ENCODE measurements around the gene SYNDIG1. TPM values are rescaled to one million over a fixed set of nuclear protein-coding genes. Genes with fewer than 3 reads are reported as not detected.

The SYNDIG1 gene
- total RNA-seq, 2 experiments from 2014 or later = not detected

DNA sequence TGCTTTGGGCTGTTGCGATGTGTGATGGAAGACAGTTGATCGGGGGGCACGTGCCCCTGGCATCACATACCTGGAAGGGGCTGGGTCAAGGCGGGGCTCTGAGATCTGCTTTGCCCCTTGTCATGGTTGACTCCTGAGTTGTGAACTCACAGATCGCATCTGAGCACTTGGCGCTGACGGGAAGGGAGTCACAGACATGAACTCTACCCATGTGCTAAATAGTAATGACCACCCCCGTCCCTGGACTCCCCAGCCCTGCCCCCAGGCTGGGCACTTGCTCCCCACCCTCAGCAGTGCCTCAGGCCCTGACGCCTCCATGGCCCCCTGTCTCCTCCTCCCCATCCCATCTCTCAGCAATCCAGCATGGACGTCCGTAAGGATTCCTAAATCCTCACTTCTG, 107.0 kb downstream of the SYNDIG1 start:
- no peaks in the 10 kb centered on the region for H3K4me1 ChIP-seq (ENCODE audit: insufficient read depth, low read length, poor library complexity, severe bottlenecking)
- no peak overlapping the region for H3K27ac ChIP-seq (ENCODE audit: low read depth, low read length, poor library complexity, severe bottlenecking)
- ChIA-PET CTCF (ENCODE audit: unreplicated experiment) (no interaction called here), POLR2A (interaction anchor here (0.7 kb wide), 1 partner anchor 73 kb away, joined by 3 read pairs; no protein-coding TSS in a partner anchor)
- no peak overlapping the region for H3K4me2 ChIP-seq (ENCODE audit: low read length)
- intact Hi-C loops (cut with micrococcal nuclease; ENCODE audit: unreplicated experiment) = no loop called here
- H4K20me1 ChIP-seq (ENCODE audit: insufficient read depth, low read length) = no peaks in the 10 kb centered on the region
- no peak for DNase-seq (ENCODE audit: low spot score)
- no peaks in the 10 kb centered on the region for H3K36me3 ChIP-seq (ENCODE audit: insufficient read depth, low read length)
- no peaks in the 10 kb centered on the region for H3K79me2 ChIP-seq (ENCODE audit: insufficient read depth, low read depth, low read length)
- H2AFZ ChIP-seq (ENCODE audit: low read length) = no peak overlapping the region
- H3K9me2 ChIP-seq (ENCODE audit: insufficient read depth, low read length) = no peaks in the 10 kb centered on the region
- no peak overlapping the region for H3K4me3 ChIP-seq (ENCODE audit: low read depth, low read length, poor library complexity, severe bottlenecking)
- TF ChIP-seq, protein P1, sequence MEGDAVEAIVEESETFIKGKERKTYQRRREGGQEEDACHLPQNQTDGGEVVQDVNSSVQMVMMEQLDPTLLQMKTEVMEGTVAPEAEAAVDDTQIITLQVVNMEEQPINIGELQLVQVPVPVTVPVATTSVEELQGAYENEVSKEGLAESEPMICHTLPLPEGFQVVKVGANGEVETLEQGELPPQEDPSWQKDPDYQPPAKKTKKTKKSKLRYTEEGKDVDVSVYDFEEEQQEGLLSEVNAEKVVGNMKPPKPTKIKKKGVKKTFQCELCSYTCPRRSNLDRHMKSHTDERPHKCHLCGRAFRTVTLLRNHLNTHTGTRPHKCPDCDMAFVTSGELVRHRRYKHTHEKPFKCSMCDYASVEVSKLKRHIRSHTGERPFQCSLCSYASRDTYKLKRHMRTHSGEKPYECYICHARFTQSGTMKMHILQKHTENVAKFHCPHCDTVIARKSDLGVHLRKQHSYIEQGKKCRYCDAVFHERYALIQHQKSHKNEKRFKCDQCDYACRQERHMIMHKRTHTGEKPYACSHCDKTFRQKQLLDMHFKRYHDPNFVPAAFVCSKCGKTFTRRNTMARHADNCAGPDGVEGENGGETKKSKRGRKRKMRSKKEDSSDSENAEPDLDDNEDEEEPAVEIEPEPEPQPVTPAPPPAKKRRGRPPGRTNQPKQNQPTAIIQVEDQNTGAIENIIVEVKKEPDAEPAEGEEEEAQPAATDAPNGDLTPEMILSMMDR (conservative IDR thresholded peaks at IDR 0.05; ENCODE audit: low read length) = no peak
- no peak for TF ChIP-seq EZH2phosphoT487 (IDR thresholded peaks at IDR 0.05; ENCODE audit: borderline replicate concordance, low read depth, low read length)
- no peaks in the 10 kb centered on the region for H3K9me3 ChIP-seq (ENCODE audit: low read length)
- BruUV-seq (replicated peaks) = no TSS peak

DNA sequence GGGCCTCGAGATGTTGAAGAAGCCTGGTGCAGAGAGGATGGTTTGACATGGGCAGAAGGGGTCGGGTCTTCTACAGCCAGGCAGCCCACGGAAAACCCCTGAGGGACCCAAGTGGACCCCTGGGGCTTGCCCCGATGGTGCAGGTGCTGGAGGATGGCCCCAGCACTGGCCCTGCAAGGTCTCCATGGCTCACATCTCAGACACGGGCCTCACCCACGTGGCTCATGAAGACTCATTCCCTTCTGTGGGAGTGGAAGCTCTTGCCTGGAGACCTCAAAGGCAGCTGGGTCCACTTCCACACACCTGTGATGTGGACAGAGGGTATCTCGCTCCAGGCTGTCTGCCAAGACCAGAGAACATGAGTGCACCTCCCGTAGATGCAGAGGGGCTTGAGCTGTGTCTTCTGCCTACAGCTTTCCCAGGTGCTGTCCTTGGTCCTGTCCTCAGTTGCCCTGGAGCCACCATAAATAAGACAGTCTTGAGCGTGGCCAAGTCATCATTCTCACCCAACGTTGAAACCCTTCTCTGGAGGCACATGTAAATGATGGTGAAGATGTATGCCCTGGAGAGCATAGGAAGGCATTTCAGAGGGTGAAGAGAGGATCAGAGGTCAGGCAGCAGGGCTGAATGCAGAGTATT, 108.0 kb downstream of the SYNDIG1 start:
- no peaks in the 10 kb centered on the region for H3K9me2 ChIP-seq (ENCODE audit: insufficient read depth, low read length)
- no TSS peak for BruUV-seq (replicated peaks)
- H3K36me3 ChIP-seq (ENCODE audit: insufficient read depth, low read length) = no peaks in the 10 kb centered on the region
- H3K4me2 ChIP-seq (ENCODE audit: low read length) = no peak overlapping the region
- intact Hi-C loops (cut with micrococcal nuclease; ENCODE audit: unreplicated experiment) = no loop called here
- ChIA-PET POLR2A (no interaction called here), CTCF (ENCODE audit: unreplicated experiment) (no interaction called here)
- H3K79me2 ChIP-seq (ENCODE audit: insufficient read depth, low read depth, low read length) = no peaks in the 10 kb centered on the region
- DNase-seq (ENCODE audit: low spot score) = no peak
- no peaks in the 10 kb centered on the region for H4K20me1 ChIP-seq (ENCODE audit: insufficient read depth, low read length)
- no peak for TF ChIP-seq EZH2phosphoT487 (IDR thresholded peaks at IDR 0.05; ENCODE audit: borderline replicate concordance, low read depth, low read length)
- TF ChIP-seq, protein P1 (conservative IDR thresholded peaks at IDR 0.05; ENCODE audit: low read length) = no peak
- H3K27ac ChIP-seq (ENCODE audit: low read depth, low read length, poor library complexity, severe bottlenecking) = no peak overlapping the region
- H3K4me3 ChIP-seq (ENCODE audit: low read depth, low read length, poor library complexity, severe bottlenecking) = no peak overlapping the region
- H3K9me3 ChIP-seq (ENCODE audit: low read length) = no peaks in the 10 kb centered on the region
- no peaks in the 10 kb centered on the region for H3K4me1 ChIP-seq (ENCODE audit: insufficient read depth, low read length, poor library complexity, severe bottlenecking)
- H2AFZ ChIP-seq (ENCODE audit: low read length) = no peak overlapping the region

DNA sequence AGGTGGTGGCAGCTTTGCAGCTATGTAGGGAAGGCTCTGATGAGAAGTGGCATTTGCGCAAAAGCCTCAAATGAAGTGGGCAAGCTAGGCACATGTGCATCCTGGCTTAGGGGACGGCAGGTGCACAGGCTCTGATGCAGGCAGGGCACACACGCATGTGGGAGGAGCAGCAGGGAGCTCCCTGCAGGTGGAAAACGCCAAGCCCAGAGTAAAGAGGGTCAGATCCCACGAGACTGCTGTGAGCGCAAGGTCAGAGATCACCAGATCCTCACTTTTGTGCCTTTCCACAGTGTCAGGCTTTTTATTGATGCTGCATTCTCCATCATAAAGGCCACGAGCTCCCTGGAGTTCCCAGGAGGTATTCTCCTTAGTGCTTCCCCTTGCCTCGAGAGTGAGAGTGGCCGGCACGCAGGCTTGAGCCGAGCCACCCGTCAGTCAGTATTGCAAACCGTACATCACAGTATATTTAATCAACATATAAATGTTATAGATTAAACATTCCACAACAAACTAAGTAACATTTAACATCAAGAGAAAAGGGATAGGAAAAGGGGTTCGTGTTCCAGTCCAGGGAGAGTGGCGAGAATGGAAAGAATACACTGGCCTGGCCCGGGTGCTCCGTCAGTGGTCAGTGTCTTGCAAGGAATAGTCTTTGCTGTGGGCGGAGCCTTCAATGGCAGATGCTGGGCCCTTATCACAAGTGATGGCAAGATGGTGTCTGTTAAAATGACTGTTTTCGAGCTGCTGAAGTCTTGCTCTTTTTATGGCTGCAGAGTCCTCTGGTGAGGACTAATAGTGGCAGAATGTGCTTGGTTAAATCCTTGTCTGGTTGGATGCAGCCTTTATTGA, 109.4 kb downstream of the SYNDIG1 start:
- ChIA-PET CTCF (ENCODE audit: unreplicated experiment) (no interaction called here), POLR2A (no interaction called here)
- intact Hi-C loops (cut with micrococcal nuclease; ENCODE audit: unreplicated experiment) = no loop called here
- no peaks in the 10 kb centered on the region for H3K9me2 ChIP-seq (ENCODE audit: insufficient read depth, low read length)
- no TSS peak for BruUV-seq (replicated peaks)
- H4K20me1 ChIP-seq (ENCODE audit: insufficient read depth, low read length) = no peaks in the 10 kb centered on the region
- TF ChIP-seq, protein P1 (conservative IDR thresholded peaks at IDR 0.05; ENCODE audit: low read length) = no peak
- TF ChIP-seq EZH2phosphoT487 (IDR thresholded peaks at IDR 0.05; ENCODE audit: borderline replicate concordance, low read depth, low read length) = no peak
- H3K36me3 ChIP-seq (ENCODE audit: insufficient read depth, low read length) = no peaks in the 10 kb centered on the region
- H3K4me2 ChIP-seq (ENCODE audit: low read length) = no peak overlapping the region
- H2AFZ ChIP-seq (ENCODE audit: low read length) = no peak overlapping the region
- no peak for DNase-seq (ENCODE audit: low spot score)
- H3K79me2 ChIP-seq (ENCODE audit: insufficient read depth, low read depth, low read length) = no peaks in the 10 kb centered on the region
- no peaks in the 10 kb centered on the region for H3K4me1 ChIP-seq (ENCODE audit: insufficient read depth, low read length, poor library complexity, severe bottlenecking)
- no peaks in the 10 kb centered on the region for H3K9me3 ChIP-seq (ENCODE audit: low read length)
- H3K4me3 ChIP-seq (ENCODE audit: low read depth, low read length, poor library complexity, severe bottlenecking) = no peak overlapping the region
- no peak overlapping the region for H3K27ac ChIP-seq (ENCODE audit: low read depth, low read length, poor library complexity, severe bottlenecking)
